CD4-positive, alpha-beta T cell treated with Interleukin-17A for 1 hour (primary cell): ENCODE results near the gene RIPK1.
"Not testable (repeated sequence)": the region's sequence is repeated elsewhere in the genome, so short reads cannot be mapped to it uniquely, and the experiment has no call there.

Experiments
- DNase-seq: peaks from one replicate; pipeline ENCODE4 v3.0.0-alpha.2; 2020

The RIPK1 gene

DNA sequence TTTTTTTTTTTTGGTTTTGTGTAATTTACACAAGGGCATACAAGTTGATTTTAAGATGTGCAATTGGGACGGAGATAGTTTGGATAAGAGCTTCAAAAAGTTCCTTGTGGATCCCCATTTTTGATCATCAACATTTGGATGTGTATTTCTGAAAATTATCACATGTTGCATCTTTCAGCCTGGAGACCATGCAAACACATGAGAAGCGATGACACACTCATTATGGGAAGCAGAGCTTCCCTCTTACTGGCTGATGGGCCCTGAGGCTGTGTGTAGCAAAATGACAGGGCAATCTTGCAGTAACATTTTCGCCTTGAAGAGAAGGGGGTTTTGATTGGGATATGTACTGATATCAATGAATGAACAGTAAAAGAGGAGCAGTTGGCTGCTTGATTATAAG lies 22.0 kb upstream of the RIPK1 start:
- no peak for DNase-seq

DNA sequence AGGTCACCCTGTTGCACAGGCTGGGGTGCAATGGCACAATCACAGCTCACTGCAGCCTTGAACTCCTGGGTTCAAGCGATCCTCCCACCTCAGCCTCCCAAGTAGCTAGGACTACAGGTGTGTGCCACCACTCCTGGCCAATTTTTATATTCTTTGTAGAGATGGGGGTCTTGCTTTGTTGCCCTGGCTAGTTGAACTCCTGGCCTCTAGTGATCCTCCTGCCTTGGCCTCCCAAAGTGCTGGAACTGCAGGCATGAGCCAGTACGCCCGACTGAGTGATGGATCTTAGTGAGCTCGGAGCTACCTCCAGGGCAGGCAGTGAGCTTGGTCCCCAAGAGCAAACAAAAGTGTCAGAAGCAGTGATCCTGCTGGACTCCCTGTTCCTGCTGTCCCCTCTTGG lies 20.3 kb upstream of the RIPK1 start:
- DNase-seq, result not testable (repeated sequence)

DNA sequence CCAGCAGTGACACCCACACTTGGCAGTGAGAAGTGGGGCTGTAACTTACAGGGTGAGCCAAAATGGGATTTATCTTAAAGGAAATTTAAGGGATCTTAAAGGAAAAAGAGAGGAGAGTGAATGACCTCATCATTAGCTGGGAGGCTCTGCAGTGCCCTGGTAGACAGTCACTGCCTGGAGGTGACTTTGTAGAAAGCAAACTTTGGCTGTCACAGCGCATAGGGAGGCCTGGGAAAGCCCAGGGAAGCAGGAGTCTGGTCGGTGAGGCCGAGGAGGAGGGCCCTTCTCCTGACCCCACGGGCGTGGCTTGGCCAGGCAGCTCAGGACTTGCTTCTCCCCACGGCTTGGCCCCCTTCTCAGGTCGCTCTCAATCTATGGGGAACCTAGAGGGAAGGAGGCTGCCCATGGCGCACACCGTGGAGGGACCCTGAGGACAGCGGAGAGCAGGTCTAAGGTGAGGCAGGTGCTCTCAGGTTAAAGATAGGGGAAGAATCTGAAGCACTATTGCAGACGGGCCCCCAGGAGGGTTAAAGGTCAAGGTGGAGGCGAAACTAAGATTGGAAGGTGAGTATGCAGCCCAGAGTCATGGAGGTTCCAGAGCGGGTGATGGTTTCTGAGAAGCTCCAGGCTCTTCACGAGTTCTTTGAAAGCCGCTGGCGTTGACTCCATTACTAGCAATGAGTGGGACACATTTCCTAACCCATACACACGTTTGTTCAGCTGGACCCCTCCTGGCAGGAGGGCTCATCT lies 15.6 kb upstream of the RIPK1 start:
- no peak for DNase-seq

DNA sequence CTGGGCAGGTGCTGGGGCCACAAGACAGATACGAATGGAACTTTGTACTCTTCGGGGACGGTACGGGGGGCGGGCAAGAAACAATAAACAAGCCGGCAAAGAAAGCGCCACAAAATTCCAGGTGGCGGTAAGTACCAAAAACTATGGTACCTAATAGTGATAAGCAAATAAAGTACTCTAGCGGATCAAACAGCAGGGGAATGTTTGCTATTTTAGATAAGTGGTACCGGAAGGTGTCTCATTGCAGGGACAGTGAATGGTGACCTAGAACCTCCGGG lies 15.1 kb upstream of the RIPK1 start:
- DNase-seq, result no peak

DNA sequence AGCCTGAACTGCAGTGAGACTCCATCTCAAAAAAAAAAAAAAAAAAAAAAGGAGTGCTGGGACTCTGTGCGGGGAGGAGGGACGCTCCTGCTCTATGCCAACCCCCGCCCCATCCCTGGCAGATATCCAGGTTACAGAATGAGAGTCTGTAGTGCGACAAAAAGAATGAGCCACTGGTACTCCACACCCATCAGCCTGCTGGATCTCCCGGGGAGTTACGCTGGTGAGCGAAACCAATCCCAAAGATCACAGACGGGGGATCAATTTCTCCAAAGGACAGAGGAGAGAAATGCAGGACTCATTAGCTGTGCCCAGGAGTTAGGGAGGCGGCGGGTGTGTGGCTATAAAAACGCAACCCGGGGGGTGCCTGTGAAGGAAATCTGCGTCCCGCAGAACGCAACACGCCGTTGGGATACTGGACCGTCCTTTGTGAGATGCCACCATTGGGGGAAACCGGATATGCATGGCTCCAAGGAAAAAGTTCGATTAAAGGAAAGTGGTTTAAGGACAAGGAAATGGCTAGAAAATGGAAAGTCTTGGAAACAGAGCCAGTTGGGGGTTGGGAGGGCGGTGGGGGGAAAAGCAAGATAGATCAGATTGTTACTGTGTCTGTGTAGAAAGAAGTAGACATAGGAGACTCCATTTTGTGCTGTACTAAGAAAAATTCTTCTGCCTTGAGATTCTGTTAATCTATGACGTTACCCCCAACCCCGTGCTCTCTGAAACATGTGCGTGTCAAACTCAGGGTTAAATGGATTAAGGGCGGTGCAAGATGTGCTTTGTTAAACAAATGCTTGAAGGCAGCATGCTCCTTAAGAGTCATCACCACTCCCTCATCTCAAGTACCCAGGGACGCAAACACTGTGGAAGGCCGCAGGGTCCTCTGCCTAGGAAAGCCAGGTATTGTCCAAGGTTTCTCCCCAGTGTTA lies 13.8 kb upstream of the RIPK1 start:
- DNase-seq, result not testable (repeated sequence)

DNA sequence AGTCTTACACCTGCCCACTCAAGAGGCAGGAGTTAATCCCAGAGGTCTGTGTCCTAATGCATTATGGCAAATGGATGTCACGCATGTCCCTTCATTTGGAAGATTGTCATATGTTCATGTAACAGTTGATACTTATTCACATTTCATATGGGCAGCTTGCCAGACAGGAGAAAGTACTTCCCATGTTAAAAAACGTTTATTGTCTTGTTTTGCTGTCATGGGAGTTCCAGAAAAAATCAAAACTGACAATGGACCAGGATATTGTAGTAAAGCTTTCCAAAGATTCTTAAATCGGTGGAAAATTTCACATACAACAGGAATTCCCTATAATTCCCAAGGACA lies 13.2 kb upstream of the RIPK1 start:
- not testable (repeated sequence) for DNase-seq

DNA sequence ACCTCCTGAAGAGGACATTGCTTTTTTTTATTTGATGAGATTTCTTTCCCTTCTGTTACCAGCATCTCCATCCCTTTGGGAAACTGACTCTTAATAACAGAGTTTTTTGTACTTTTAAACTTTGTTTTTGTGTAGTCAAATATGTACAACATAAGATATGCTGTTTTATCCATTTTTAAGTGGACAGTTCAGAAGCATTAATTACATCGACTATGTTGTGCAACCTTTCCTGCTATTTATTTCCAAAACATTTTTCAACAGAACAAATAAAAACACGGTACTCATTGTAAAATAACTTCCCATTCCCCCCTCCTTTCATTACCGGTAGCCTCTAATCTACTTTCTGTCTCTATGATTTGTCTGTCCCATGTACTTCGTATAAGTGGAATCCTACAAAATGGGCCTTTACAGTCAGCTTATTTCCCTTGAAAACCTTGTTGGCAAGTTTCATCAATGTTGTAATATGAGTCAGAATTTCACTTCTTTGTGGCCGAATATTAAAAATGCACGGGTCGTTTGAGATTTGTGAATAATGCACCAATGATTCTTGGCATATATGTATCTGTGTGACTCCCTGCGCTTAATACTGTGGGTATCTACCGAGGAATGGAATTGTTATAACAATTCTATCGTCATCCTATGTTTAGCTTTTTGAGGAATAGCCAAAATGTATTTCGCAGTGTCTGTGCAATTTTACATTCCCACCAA lies 11.1 kb upstream of the RIPK1 start:
- DNase-seq, result no peak

DNA sequence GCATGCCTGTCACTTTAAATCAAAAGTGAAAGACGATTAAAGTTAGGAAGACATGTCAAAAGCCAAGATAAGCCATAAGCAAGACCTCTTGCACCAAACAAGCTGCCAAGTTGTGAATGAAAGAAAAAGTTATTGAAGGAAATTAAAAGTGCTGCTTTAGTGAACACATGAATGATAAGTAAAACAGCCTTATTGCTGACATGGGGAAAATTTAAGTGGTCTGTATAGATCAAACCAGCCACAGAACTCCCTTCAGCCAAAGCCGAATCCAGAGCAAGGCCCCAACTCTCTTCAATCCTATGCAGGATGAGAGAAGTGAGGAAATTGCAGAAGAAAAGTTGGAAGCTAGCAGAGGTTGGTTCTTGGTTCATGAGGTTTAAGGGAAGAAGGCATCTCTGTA lies 9.3 kb upstream of the RIPK1 start:
- no peak for DNase-seq

DNA sequence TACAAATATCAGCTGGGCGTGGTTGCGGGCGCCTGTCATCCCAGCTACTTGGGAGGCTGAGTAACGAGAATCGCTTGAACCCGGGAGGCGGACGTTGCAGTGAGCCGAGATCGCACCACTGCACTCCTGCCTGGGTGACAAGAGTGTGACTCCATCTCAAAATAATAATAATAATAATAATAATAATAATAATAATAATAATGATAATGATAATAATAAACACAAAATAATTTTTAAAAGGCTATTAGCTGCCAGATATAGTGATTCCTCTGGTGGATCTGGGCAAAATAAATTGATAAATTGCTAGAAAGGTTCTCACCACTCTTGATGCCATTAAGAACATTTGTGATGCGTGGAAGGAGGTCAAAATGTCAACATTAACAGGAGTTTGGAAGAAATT lies 8.2 kb upstream of the RIPK1 start:
- DNase-seq, result not testable (repeated sequence)

DNA sequence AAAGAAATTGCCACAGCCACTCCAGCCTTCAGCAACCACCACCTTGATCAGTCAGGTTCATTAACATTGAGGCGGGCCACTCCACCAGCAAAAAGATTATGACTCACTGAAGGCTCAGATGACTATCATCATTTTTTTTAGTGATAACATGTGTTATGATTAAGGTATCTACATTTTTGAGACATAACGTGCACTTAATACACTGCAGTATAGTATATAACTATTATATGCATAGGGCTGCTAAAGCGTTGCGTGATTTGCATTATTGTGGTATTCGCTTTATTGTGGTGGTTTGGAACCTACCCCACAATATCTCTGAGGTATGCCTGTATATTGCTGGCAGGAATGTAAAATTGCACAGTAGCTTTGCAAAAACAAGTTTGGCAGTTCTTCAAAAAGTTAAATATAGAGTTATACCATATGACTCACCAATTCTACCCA lies 6.8 kb upstream of the RIPK1 start:
- DNase-seq, result no peak

DNA sequence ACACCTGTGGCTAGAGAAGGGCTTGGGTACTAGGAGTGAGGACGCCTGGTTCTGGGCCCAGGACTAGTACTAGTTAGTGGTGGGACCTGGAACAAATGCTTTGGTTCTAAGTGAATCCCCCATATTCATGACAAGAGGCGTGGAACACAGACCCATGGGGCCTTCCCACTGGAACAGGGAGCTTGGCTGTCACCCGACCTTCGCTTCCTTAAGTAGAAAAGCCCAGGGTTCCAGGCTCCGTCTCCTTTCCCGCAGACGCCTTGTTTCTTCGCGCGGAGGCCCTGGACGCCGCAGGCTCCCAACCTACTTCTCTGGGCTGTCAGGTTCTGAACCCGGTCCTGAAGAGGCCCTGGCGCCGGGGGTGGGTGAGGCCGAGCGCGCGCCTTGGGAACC lies 5.0 kb upstream of the RIPK1 start:
- not testable (repeated sequence) for DNase-seq

DNA sequence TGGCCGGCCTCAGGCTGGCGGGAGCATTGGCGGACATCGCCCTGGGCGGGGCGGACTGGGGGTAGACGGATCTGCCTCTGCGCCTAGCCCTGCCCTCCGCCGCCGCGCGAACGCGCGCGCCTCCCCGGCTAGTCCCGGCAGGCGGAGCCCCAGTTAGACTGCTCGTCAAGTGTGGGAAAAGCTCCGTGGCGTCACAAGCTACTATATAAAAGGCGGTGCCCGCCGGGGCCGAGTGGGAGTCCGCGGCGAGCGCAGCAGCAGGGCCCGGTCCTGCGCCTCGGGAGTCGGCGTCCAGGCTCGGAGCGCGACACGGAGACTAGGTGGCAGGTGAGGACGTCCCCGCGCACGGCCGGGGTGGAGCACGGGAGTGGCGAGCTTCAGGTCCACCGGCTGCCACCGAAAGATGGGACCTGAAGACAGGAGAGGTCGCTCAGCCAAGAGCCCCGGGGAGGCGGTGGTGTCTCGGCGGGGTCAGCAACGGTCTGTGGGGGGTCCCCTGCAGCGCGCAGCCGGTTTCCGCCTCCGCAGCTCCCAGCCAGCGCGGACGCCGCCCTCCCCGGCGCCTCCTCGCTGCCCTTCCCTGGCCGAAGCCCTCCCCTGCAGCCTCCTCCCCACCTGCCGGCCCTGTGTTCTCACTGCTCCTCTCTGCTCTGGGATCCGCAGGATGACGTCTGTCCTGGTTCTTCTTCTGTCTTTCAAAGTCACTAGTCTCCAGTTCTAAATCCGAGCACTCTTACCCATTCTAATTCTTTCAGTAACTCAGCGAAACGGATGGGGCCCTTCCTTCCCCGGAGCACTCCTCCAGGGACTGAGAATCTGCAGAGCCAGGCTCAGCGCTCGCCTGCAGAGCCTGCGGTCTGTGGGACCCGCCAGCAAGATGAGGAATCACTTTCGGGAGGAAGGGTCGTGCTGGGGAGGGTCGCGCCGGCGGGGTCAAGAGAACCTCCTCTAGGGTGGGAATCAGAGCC lies 4.3 kb upstream of the RIPK1 start:
- DNase-seq, result peak; percentile 95

DNA sequence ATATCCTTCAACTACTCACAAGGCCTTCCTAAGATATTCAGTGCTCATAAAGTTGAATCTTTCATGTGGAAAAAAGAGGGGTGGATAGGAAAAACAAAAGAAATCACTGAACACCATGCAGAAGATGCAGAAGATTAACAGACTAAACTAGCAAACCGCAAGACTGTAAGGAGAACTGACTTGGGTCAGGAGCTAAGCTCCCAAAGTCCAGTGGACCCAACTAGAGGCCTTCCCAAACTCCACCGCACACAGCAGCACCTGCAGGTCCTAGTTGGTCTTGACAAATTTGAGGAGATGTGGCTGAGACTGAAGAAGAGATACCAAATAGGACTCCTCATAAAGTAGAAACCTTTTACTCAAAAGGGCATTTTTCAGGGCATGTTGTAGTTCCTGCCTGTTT lies 3.3 kb downstream of the RIPK1 start:
- DNase-seq, result no peak

DNA sequence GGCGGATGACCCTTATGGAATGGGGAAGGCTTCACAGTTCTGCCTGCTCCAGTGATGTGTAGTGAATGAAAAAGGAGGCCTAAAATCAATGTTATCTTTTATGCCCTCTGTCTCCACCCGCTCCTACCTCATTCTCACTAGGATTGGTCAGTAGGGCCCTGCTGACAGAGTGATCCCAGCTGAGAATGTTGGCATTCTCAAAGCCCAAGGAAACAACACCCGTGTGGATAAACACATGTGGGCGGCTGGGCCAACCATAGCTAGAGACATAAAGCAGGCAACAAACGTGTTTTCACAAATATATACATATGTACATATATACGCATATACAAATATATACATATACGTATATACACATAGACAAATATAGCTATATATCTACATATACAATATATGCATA lies 4.5 kb downstream of the RIPK1 start:
- DNase-seq, result no peak

DNA sequence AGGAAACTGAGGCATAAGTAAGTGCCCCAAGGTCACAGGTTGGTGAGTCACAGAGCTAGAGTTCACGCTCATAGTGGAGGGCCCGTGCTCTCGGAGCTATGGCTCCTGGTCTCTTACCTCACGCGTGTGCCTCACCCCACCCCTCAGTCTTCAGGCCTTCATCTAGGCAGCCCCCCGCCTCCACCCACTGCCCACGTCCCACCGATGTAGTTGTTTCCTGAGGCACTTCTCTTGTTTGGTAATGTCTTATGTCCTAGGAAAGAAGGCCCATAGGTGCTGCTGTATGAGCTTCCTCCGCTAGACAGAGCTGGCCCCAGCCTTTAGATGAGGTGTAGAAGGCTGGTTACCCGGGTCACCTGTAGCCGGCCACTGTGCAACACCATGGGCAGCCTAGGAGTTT lies 5.1 kb downstream of the RIPK1 start:
- DNase-seq, result no peak

DNA sequence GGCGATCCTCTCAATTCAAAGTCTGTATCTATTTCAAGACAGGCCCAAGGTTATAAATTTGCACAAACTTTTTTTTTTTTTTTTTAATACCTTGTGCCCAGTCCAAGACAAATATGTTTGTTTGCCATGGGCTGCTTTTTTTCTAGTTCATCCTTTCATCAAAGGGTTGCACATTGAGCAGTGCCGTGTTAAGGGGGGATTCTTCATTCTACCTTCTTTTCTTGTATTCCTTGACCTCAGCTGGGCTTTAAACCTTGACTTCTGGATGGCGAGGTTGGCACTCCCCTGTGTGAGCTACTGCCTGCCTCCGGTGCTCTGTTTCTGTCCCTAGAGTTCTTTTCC lies 7.4 kb downstream of the RIPK1 start:
- DNase-seq, result no peak

DNA sequence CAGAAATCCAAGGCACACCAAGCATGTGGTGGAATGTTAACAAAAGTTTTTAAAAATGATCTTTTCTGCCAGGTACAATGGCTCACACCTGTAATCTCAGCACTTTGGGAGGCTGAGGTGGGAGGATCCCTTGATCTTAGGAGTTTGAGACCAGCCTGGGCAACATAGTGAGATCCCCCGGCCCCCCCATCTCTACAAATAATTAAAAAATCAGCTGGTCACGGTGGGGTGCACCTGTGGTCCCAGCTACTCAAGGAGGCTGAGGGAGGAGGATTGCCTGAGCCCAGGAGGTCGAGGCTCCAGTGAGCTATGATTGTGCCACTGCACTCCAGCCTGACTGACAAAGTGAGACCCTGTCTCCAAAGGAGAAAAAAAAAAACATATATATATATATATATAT lies 8.0 kb downstream of the RIPK1 start:
- DNase-seq, result no peak

DNA sequence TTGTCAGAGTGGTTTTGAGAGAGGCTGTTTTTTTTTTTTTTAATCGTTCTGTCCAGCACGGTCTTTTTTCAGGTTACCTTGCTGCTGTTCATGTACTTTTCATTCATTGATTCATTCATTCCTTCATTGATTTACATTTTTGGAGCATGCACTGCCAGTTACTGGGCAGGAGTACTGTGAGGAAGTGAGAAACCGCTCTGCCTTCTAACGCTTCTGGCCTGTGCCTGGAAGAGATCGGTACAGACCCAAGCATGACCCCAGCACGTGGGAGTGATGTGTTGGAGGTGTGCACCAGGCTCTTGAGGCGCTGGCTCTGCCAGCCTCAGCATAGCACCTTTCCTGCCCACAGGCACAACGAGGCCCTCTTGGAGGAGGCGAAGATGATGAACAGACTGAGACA lies 9.1 kb downstream of the RIPK1 start:
- no peak for DNase-seq

DNA sequence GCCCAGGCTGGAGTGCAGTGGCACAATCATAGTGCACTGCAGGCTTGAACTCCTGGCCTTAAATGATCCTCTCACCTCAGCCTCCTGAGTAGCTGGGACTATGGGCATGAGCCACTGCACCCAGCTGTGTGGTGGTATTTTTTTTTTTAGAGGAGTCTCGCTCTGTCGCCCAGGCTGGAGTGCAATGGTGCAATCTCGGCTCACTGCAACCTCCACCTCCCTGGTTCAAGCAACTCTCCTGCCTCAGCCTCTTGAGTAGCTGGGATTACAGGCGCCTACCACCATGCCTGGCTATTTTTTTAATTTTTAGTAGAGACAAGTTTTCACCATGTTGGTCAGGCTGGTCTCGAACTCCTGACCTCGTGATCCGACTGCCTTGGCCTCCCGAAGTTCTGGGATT lies 10.7 kb downstream of the RIPK1 start:
- not testable (repeated sequence) for DNase-seq

DNA sequence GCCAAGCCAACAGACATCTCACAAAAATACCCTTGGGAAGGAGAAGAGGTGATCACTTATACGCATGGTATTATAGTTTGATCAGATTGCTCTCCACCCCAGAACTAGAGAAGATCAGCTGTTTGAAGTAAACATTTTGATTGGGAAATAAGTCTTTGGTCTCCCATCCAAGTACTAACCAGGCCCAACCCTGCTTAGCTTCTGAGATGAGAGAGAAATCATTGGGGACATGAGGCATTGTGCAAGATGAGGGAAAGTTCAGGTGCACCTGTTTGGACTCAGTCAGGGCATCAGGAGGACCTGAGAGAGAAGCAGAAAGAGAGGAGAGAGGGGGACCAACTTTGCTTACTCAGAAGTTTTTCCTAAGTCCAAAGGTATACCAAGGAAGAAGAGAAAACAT lies 11.4 kb downstream of the RIPK1 start:
- DNase-seq, result no peak

DNA sequence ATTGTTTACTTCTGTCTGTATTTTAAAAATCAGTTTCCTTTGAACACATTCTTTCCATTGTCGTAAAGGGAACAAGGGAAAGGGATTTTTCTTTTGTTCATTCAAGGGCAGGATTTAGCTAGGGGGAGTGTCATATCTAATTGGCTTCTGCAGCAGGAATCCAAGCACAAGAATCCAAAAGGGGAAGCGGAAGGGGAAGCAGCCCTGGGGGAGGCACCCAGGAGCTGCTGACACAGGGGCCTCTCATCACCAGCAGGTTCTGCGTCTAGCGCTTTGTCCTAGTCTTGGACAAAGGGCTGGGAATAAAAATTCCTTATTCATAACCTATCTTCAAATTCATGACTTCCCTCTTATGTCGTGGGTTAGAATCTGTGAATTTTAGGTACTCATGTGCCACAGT lies 13.7 kb downstream of the RIPK1 start:
- no peak for DNase-seq

DNA sequence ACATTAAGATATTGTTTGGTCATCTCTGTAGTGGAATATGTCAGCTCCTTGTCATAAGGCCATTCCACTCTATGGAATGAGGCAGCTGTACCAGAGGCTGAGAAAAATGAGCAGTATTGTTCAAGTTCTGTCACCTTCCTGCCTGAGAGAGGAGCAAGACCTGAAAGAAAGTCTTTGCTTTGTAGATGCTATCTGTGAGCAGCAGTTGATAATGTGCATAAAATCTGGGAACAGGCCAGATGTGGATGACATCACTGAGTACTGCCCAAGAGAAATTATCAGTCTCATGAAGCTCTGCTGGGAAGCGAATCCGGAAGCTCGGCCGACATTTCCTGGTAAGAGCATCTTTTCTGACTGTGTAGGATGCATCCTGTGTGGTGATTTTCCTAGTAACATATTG lies 16.8 kb downstream of the RIPK1 start:
- no peak for DNase-seq
